K562 (cell line): Measurements from ENCODE around the gene PKLR. TPM values are rescaled to one million over a fixed set of nuclear protein-coding genes. Genes with fewer than 3 reads are reported as not detected.

ENCODE experiments used
- ETV1 ChIP-seq: fragments of 450-650 bp; conservative IDR thresholded peaks from 2 replicates; pipeline ENCODE4 v1.6.1; 2016; ENCODE audit warnings: missing genetic modification characterization, control low read depth, low read depth, missing compliant biosample characterization
- FIP1L1 ChIP-seq: fragments of 200-400 bp; formaldehyde crosslinking; IDR thresholded peaks from 2 replicates; pipeline ENCODE4 v1.6.1; 2018; ENCODE audit warnings: mild to moderate bottlenecking, low read depth, low read length; ENCODE audit not compliant: poor library complexity, severe bottlenecking
- FOXK2 ChIP-seq, 2 experiments: fragments of 450-650 bp; IDR thresholded peaks in 1 of 2; conservative IDR thresholded peaks in 1 of 2; 2 replicates each; pipeline ENCODE4 v1.6.1; 2016; ENCODE audit warnings: low read depth in 2 of 2, mild to moderate bottlenecking in 1 of 2
- HMGN3 ChIP-seq: IDR thresholded peaks from 2 replicates; pipeline ENCODE4 v1.6.1; 2011; ENCODE audit warnings: borderline replicate concordance, low read depth, mild to moderate bottlenecking, mixed read lengths, low read length; ENCODE audit not compliant: insufficient read length; ENCODE audit errors: extremely low read depth
- KAT7 ChIP-seq: sonication (generic); formaldehyde crosslinking; IDR thresholded peaks from 2 replicates; pipeline ENCODE4 v1.8.0; 2022; ENCODE audit warnings: missing genetic modification reagents, mild to moderate bottlenecking, borderline replicate concordance
- KLF16 ChIP-seq: IDR thresholded peaks from 2 replicates; pipeline ENCODE4 v1.6.1; 2016; ENCODE audit warnings: antibody characterized with exemption
- L3MBTL2 ChIP-seq: fragments of 450-650 bp; IDR thresholded peaks from 2 replicates; pipeline ENCODE4 v1.6.1; 2016; ENCODE audit warnings: mild to moderate bottlenecking, moderate library complexity
- NKRF ChIP-seq: fragments of 450-650 bp; IDR thresholded peaks from 2 replicates; pipeline ENCODE4 v1.6.1; 2016; ENCODE audit warnings: borderline replicate concordance
- TOE1 ChIP-seq, 2 experiments: fragments of 450-650 bp in 1 of 2; sonication (generic) in 1 of 2; formaldehyde crosslinking in 1 of 2; IDR thresholded peaks; 2 replicates each; pipeline versions ENCODE4 v1.7.1 to v1.8.0; 2016 to 2022; ENCODE audit warnings: borderline replicate concordance in 2 of 2, mild to moderate bottlenecking in 2 of 2, antibody characterized with exemption in 1 of 2, inconsistent platforms in 1 of 2, low read depth in 1 of 2, missing genetic modification reagents in 1 of 2, moderate library complexity in 1 of 2
- ZKSCAN1 ChIP-seq: fragments of 150-350 bp; IDR thresholded peaks from 2 replicates; pipeline ENCODE4 v1.6.1; 2016; ENCODE audit warnings: low read depth, low read length
- ZNF3 ChIP-seq: fragments of 250-450 bp; sonication (Bioruptor Pico); IDR thresholded peaks from 2 replicates; pipeline ENCODE4 v1.5.0; 2021; ENCODE audit warnings: mild to moderate bottlenecking, moderate library complexity
- ZNF347 ChIP-seq: fragments of 450-650 bp; formaldehyde crosslinking; IDR thresholded peaks from 2 replicates; pipeline ENCODE4 v1.4.0; 2020; ENCODE audit warnings: low read depth, mild to moderate bottlenecking, moderate library complexity
- ZNF589 ChIP-seq: fragments of 200-800 bp; sonication (Bioruptor generic); IDR thresholded peaks from 2 replicates; pipeline ENCODE4 v1.6.1; 2016; ENCODE audit warnings: low read depth, missing genetic modification characterization, missing compliant biosample characterization
- polyA plus RNA-seq, 8 experiments: library from polyadenylated mRNA; depleted of rRNA in 4 of 8; stranded (reverse) in 5 of 8; unstranded in 3 of 8; fragments of >200 nt; fragmentation: Nextera tagmentation in 2 of 8; fragmentation: Illumina TruSeq in 1 of 8; extraction: Ambion mirVana in 2 of 8; extraction: Trizol in 1 of 8; gene quantifications; 2 replicates each; pipeline versions ENCODE4 v1.2.1 to v1.2.3, GENCODE V29; 2011 to 2014; ENCODE audit warnings: inconsistent platforms in 1 of 8, missing spikeins in 1 of 8
- total RNA-seq, 7 experiments: library from RNA; depleted of rRNA in 6 of 7; stranded (reverse); fragments of >200 nt in 6 of 7; fragmentation: Illumina TruSeq in 2 of 7; extraction: Trizol in 2 of 7; gene quantifications; 2 replicates each; pipeline versions ENCODE4 v1.2.1 to v1.2.3, GENCODE V29; 2011 to 2021; ENCODE audit warnings: low replicate concordance in 1 of 7
- TF ChIP-seq, protein P1 (sequence below), 2 experiments: fragments of 450-650 bp; IDR thresholded peaks; 2 replicates each; pipeline ENCODE4 v1.6.1; 2016
- TF ChIP-seq, protein P2 (sequence below): fragments of 150-350 bp; conservative IDR thresholded peaks from 2 replicates; pipeline ENCODE4 v1.6.1; 2014; ENCODE audit warnings: low read length

Gene PKLR
- total and polyA plus RNA-seq, 9 of the 15 experiments (the other 6 are each of a cell fraction or from before 2014, with no cell fraction given): 10.7 to 78.4 (median 38.2) TPM

GRCh38 chr1:155322953-155323728 lies 21.9 kb upstream of the PKLR start (continued):
- TF ChIP-seq NKRF (peak; percentile 77), ZNF3 (CRISPR knock-in tag) (no peak), ZNF589 (CRISPR knock-in tag) (no peak), ZKSCAN1 (0 out of 2 replicates have a peak, but pooled peaks have one; percentile 38), HMGN3 (peak; percentile 87), ZNF347 (CRISPR knock-in tag) (no peak), L3MBTL2 (peak; percentile 76), TOE1 (IDR thresholded peaks at IDR 0.05; ENCODE audit: borderline replicate concordance) (peak; percentile 59; the same call in 1 of the 2 replicates), TOE1 (CRISPR knock-in tag; IDR thresholded peaks at IDR 0.05; ENCODE audit: borderline replicate concordance, low read depth) (no peak), ETV1 (tag) (peak; percentile 30; the same call in 1 of the 2 replicates), FOXK2 (conservative IDR thresholded peaks at IDR 0.05 in 1 of 2, IDR thresholded peaks at IDR 0.05 in 1 of 2; ENCODE audit: low read depth in 2 of 2) (no peak), KAT7 (CRISPR knock-in tag) (0 out of 2 replicates have a peak, but pooled peaks have one; percentile 23), KLF16 (peak; percentile 81), FIP1L1 (peak; percentile 60)
- TF ChIP-seq, protein P1, sequence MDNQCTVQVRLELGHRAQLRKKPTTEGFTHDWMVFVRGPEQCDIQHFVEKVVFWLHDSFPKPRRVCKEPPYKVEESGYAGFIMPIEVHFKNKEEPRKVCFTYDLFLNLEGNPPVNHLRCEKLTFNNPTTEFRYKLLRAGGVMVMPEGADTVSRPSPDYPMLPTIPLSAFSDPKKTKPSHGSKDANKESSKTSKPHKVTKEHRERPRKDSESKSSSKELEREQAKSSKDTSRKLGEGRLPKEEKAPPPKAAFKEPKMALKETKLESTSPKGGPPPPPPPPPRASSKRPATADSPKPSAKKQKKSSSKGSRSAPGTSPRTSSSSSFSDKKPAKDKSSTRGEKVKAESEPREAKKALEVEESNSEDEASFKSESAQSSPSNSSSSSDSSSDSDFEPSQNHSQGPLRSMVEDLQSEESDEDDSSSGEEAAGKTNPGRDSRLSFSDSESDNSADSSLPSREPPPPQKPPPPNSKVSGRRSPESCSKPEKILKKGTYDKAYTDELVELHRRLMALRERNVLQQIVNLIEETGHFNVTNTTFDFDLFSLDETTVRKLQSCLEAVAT (IDR thresholded peaks at IDR 0.05): no peak
- TF ChIP-seq, protein P2, sequence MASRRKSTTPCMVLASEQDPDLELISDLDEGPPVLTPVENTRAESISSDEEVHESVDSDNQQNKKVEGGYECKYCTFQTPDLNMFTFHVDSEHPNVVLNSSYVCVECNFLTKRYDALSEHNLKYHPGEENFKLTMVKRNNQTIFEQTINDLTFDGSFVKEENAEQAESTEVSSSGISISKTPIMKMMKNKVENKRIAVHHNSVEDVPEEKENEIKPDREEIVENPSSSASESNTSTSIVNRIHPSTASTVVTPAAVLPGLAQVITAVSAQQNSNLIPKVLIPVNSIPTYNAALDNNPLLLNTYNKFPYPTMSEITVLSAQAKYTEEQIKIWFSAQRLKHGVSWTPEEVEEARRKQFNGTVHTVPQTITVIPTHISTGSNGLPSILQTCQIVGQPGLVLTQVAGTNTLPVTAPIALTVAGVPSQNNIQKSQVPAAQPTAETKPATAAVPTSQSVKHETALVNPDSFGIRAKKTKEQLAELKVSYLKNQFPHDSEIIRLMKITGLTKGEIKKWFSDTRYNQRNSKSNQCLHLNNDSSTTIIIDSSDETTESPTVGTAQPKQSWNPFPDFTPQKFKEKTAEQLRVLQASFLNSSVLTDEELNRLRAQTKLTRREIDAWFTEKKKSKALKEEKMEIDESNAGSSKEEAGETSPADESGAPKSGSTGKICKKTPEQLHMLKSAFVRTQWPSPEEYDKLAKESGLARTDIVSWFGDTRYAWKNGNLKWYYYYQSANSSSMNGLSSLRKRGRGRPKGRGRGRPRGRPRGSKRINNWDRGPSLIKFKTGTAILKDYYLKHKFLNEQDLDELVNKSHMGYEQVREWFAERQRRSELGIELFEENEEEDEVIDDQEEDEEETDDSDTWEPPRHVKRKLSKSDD: 0 out of 2 replicates have a peak, but pooled peaks have one; percentile 36
